GM06990 (cell line): ENCODE measurements around the gene CDK6.

ENCODE experiments used
- DNase-seq: peaks from one replicate; pipeline ENCODE4 v3.0.0-alpha.2; 2011; ENCODE audit not compliant: insufficient read length; ENCODE audit errors: extremely low read depth
- H3K27me3 ChIP-seq: replicated peaks from 2 replicates; pipeline ENCODE4 v1.6.0; 2011; ENCODE audit warnings: low read length; ENCODE audit not compliant: control insufficient read depth, insufficient read depth
- H3K36me3 ChIP-seq: 2 replicates; pipeline ENCODE4 v1.5.1; 2011; ENCODE audit warnings: low read length; ENCODE audit not compliant: control insufficient read depth, insufficient read depth
- H3K4me3 ChIP-seq: replicated peaks from 2 replicates; pipeline ENCODE4 v1.5.1; 2011; ENCODE audit warnings: low read depth, mild to moderate bottlenecking, control low read depth, low read length
- TF ChIP-seq, protein P1 (sequence below): IDR thresholded peaks from 2 replicates; pipeline ENCODE4 v1.5.1; 2011; ENCODE audit warnings: low read length, control low read depth, mild to moderate bottlenecking, inconsistent platforms; ENCODE audit not compliant: insufficient read depth, poor library complexity, severe bottlenecking

CDK6 gene

DNA sequence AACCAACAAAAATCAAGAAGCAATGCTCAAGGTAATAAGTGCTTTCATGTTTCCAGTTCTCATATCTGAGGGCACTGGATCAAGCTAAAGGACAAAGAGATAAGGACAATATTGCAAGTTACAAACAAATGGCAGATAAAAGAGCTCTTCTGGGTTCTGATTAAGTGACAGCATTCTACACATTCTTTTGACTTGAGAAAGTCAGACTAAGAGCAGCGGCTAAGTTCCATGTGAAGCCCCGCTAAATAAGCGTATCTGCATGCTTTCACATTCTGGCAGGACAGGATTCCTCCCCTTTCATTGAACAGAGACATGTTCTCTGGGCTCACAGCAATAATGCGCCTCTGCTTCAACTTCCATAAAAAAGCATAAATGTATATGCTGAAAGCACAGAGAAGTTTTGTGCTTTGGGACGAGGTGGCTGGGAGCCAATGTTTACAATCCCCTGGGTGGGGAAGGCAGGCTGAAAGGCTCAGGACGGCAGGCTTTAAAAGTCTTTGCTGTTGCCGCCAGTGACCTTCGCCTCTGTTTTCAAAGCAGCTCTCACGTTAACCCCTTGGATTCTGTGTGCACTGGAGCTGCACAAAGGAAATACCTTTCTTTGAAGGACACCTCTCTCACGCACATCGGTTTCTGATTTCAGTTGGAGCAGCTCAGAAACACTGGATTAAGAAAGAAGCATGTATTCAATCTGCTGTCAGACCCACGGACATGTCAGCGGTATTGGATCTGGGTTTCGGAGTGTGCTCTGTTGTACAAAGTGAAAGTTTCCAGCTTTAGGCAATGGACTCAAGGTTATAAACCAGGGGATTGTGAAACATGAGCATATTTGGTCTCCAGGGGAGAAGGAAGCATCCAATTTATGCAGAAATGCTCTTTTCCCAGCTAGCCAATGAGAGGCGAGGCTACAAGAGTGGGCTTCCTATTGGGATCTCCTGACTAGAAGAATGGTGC lies 140.8 kb downstream of the CDK6 start:
- no peaks in the 10 kb centered on the region for H3K27me3 ChIP-seq
- H3K4me3 ChIP-seq, result no peak overlapping the region
- TF ChIP-seq, protein P1, sequence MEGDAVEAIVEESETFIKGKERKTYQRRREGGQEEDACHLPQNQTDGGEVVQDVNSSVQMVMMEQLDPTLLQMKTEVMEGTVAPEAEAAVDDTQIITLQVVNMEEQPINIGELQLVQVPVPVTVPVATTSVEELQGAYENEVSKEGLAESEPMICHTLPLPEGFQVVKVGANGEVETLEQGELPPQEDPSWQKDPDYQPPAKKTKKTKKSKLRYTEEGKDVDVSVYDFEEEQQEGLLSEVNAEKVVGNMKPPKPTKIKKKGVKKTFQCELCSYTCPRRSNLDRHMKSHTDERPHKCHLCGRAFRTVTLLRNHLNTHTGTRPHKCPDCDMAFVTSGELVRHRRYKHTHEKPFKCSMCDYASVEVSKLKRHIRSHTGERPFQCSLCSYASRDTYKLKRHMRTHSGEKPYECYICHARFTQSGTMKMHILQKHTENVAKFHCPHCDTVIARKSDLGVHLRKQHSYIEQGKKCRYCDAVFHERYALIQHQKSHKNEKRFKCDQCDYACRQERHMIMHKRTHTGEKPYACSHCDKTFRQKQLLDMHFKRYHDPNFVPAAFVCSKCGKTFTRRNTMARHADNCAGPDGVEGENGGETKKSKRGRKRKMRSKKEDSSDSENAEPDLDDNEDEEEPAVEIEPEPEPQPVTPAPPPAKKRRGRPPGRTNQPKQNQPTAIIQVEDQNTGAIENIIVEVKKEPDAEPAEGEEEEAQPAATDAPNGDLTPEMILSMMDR, result no peak
- peaks cover 7% of the 10 kb centered on the region for H3K36me3 ChIP-seq
- no peak for DNase-seq

DNA sequence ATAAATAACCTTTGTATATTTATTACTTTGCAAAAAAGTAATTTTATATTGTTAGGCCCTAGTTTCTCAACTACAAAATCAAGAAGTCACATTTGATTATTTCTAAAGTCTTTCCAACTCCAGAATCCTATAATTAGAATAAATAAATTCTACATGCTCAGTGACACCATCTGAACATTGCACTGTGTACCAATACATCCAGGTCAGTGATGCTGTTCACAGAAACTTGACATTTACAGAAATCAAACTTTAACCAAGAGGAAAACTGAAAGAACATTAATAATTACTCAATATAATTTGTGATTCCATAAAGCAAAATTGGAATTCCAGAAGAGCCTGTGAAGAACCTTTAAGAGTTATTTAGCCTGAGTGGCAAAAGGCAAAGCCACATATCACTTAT lies 142.2 kb downstream of the CDK6 start:
- DNase-seq, result no peak
- Histone ChIP-seq H3K4me3 (no peak overlapping the region), H3K36me3 (peaks cover 7% of the 10 kb centered on the region), H3K27me3 (no peaks in the 10 kb centered on the region)
- TF ChIP-seq, protein P1, result no peak

DNA sequence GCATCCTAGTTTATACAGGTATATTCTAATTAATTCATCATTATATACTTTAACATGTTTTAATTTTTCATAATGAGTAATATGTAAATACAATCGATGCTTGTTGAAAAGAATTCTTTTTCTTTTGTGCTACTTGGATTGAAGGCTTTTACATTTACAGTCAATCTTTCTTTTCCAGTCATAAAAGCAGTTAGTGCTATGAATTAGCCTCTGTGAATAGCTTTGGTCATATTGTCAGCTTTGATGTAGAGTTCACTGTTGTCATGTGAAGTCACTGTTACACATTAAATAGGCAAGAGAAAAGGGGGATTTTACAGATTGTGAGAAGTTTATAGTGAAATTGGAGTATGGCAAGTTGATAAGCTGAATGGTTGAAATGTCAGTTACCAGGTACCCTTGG lies 142.9 kb downstream of the CDK6 start:
- Histone ChIP-seq H3K36me3 (peaks cover 7% of the 10 kb centered on the region), H3K4me3 (no peak overlapping the region), H3K27me3 (no peaks in the 10 kb centered on the region)
- TF ChIP-seq, protein P1, result no peak
- no peak for DNase-seq

DNA sequence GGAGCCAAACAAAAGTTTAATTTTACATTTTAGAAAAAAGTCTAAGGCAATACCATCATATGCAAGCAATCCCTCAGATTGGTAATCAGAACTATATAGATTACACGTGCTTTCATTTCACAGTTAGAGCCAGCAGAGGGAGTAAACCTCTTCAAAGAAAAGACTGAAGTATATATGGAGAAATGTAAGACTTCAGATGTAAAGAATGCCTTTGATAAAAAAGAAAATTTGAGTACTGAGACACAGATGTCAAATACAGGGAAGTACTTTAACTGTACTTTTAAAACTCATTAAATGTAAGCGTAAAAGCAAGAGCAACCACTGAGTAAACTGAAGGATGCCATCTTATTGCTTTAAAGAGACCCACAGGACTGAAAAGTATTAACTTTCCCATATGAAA lies 144.8 kb downstream of the CDK6 start:
- Histone ChIP-seq H3K36me3 (peaks cover 7% of the 10 kb centered on the region), H3K27me3 (no peaks in the 10 kb centered on the region), H3K4me3 (no peak overlapping the region)
- TF ChIP-seq, protein P1, result peak; percentile 55
- peak; percentile 7 for DNase-seq

DNA sequence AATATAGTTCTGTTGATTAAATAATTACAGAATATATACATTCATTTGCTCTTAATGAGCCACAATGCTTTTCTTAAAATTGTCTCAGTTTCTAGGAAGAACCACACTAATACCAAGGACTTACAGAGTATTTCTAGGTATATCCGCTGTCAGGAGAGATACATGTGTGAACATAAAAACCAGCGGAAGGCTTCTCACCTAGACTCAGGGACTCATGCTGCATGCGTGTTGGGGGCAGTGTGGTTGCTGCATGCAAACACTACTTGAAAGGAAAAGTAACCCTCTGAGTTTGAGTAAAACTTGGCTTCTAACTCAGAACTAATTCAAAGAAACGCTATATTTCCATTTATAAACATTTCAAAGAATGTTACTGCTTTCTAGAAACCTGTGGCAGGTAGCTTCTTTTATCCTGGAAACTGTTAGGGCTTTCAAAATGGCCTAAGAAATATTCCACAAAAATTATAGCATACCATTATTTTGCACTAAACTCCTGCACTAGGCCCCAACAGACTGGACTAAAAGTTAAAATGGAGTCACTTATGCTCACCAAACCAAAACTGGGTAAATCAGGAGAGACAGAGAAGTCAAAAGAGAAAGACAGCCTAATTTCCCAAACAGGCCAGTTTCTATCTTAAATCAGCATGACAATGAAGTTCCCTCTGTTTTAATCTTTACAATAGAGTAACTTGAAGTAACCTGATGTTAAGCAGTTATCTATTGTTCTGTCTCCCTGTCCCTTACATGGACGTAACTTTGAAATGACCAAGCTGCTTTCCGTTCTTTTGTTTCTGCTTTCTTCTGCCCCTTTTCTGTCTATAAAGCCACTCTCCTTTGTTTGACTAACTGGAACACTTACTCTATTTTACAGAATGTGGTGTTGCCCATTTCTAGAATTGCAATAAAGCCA lies 151.0 kb downstream of the CDK6 start:
- TF ChIP-seq, protein P1, result no peak
- no peak for DNase-seq

More for the DNA sequence above, 151.0 kb downstream of the CDK6 start:
- no peak overlapping the region for H3K4me3 ChIP-seq
- H3K27me3 ChIP-seq, result no peaks in the 10 kb centered on the region
- peaks cover 5% of the 10 kb centered on the region for H3K36me3 ChIP-seq
